HEK293 (cell line): ENCODE measurements around the gene CENPX.

Source experiments
- CTCF ChIP-seq: fragments of 450-650 bp; formaldehyde crosslinking; IDR thresholded peaks from 2 replicates; pipeline ENCODE4 v1.5.1; 2016; ENCODE audit warnings: missing biosample characterization, missing genetic modification characterization
- KLF1 ChIP-seq: fragments of 450-650 bp; formaldehyde crosslinking; IDR thresholded peaks from 2 replicates; pipeline ENCODE4 v1.5.1; 2016; ENCODE audit warnings: missing biosample characterization, missing genetic modification characterization
- KLF16 ChIP-seq: fragments of 450-650 bp; formaldehyde crosslinking; IDR thresholded peaks from 2 replicates; pipeline ENCODE4 v1.5.1; 2017; ENCODE audit warnings: missing biosample characterization, missing genetic modification characterization
- PRDM10 ChIP-seq: fragments of 450-650 bp; formaldehyde crosslinking; IDR thresholded peaks from 2 replicates; pipeline ENCODE4 v1.5.1; 2016; ENCODE audit warnings: missing biosample characterization, missing genetic modification characterization
- SALL2 ChIP-seq: fragments of 450-650 bp; formaldehyde crosslinking; IDR thresholded peaks from 2 replicates; pipeline ENCODE4 v1.5.0; 2017; ENCODE audit warnings: missing biosample characterization, mild to moderate bottlenecking, missing genetic modification characterization, borderline replicate concordance
- TCF7L2 ChIP-seq: IDR thresholded peaks from 2 replicates; pipeline ENCODE4 v1.6.1; 2011; ENCODE audit warnings: low read depth, mild to moderate bottlenecking, inconsistent platforms, low read length, moderate library complexity, borderline replicate concordance
- YY1 ChIP-seq: fragments of 450-650 bp; formaldehyde crosslinking; IDR thresholded peaks from 2 replicates; pipeline ENCODE4 v1.5.1; 2018; ENCODE audit warnings: missing biosample characterization, missing genetic modification characterization
- ZFHX2 ChIP-seq: fragments of 450-650 bp; formaldehyde crosslinking; conservative IDR thresholded peaks from 2 replicates; pipeline ENCODE4 v1.5.1; 2016; ENCODE audit warnings: missing biosample characterization, missing genetic modification characterization
- ZNF23 ChIP-seq: fragments of 450-650 bp; formaldehyde crosslinking; IDR thresholded peaks from 2 replicates; pipeline ENCODE4 v1.5.1; 2016; ENCODE audit warnings: missing biosample characterization, missing genetic modification characterization, borderline replicate concordance
- ZNF24 ChIP-seq: fragments of 450-650 bp; formaldehyde crosslinking; IDR thresholded peaks from 2 replicates; pipeline ENCODE4 v1.5.1; 2016; ENCODE audit warnings: missing biosample characterization, missing genetic modification characterization
- ZNF354C ChIP-seq: fragments of 450-650 bp; formaldehyde crosslinking; IDR thresholded peaks from 2 replicates; pipeline ENCODE4 v1.5.1; 2016; ENCODE audit warnings: missing biosample characterization, missing genetic modification characterization, low read depth, borderline replicate concordance
- TF ChIP-seq, protein P1 (sequence below): fragments of 450-650 bp; formaldehyde crosslinking; IDR thresholded peaks from 2 replicates; pipeline ENCODE4 v1.5.1; 2016; ENCODE audit warnings: missing biosample characterization, missing genetic modification characterization
- TF ChIP-seq, protein P2 (sequence below): fragments of 450-650 bp; formaldehyde crosslinking; IDR thresholded peaks from 2 replicates; pipeline ENCODE4 v1.5.1; 2017; ENCODE audit warnings: missing biosample characterization, missing genetic modification characterization

- TF ChIP-seq CTCF (tag by site-specific recombination), result no peak
- no peak for TF ChIP-seq TCF7L2
- no peak for TF ChIP-seq KLF1 (tag by site-specific recombination)
- TF ChIP-seq ZNF24, result no peak
- TF ChIP-seq SALL2, result no peak
- no peak for TF ChIP-seq ZFHX2 (tag by site-specific recombination)
- TF ChIP-seq, protein P1, sequence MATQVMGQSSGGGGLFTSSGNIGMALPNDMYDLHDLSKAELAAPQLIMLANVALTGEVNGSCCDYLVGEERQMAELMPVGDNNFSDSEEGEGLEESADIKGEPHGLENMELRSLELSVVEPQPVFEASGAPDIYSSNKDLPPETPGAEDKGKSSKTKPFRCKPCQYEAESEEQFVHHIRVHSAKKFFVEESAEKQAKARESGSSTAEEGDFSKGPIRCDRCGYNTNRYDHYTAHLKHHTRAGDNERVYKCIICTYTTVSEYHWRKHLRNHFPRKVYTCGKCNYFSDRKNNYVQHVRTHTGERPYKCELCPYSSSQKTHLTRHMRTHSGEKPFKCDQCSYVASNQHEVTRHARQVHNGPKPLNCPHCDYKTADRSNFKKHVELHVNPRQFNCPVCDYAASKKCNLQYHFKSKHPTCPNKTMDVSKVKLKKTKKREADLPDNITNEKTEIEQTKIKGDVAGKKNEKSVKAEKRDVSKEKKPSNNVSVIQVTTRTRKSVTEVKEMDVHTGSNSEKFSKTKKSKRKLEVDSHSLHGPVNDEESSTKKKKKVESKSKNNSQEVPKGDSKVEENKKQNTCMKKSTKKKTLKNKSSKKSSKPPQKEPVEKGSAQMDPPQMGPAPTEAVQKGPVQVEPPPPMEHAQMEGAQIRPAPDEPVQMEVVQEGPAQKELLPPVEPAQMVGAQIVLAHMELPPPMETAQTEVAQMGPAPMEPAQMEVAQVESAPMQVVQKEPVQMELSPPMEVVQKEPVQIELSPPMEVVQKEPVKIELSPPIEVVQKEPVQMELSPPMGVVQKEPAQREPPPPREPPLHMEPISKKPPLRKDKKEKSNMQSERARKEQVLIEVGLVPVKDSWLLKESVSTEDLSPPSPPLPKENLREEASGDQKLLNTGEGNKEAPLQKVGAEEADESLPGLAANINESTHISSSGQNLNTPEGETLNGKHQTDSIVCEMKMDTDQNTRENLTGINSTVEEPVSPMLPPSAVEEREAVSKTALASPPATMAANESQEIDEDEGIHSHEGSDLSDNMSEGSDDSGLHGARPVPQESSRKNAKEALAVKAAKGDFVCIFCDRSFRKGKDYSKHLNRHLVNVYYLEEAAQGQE (tag by site-specific recombination), result no peak
- no peak for TF ChIP-seq ZNF354C (tag by site-specific recombination)
- no peak for TF ChIP-seq ZNF23 (tag by site-specific recombination)
- no peak for TF ChIP-seq YY1 (tag by site-specific recombination)
- no peak for TF ChIP-seq KLF16
- TF ChIP-seq, protein P2, sequence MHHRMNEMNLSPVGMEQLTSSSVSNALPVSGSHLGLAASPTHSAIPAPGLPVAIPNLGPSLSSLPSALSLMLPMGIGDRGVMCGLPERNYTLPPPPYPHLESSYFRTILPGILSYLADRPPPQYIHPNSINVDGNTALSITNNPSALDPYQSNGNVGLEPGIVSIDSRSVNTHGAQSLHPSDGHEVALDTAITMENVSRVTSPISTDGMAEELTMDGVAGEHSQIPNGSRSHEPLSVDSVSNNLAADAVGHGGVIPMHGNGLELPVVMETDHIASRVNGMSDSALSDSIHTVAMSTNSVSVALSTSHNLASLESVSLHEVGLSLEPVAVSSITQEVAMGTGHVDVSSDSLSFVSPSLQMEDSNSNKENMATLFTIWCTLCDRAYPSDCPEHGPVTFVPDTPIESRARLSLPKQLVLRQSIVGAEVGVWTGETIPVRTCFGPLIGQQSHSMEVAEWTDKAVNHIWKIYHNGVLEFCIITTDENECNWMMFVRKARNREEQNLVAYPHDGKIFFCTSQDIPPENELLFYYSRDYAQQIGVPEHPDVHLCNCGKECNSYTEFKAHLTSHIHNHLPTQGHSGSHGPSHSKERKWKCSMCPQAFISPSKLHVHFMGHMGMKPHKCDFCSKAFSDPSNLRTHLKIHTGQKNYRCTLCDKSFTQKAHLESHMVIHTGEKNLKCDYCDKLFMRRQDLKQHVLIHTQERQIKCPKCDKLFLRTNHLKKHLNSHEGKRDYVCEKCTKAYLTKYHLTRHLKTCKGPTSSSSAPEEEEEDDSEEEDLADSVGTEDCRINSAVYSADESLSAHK, result no peak
- TF ChIP-seq PRDM10 (tag by site-specific recombination), result no peak
Measured at GRCh38 chr17:82004517-82005455, 17.9 kb downstream of the CENPX start.
